ENCODE results near the gene GMEB2.
"Not testable (repeated sequence)": the region's sequence is repeated elsewhere in the genome, so short reads cannot be mapped to it uniquely, and the experiment has no call there.

The GMEB2 gene

GRCh38 chr20:63611646-63612045 is 15.3 kb downstream of the GMEB2 start:
- no peak for DNase-seq

- no peak for DNase-seq
Observed at GRCh38 chr20:63610581-63611435, 16.1 kb downstream of the GMEB2 start.

DNA sequence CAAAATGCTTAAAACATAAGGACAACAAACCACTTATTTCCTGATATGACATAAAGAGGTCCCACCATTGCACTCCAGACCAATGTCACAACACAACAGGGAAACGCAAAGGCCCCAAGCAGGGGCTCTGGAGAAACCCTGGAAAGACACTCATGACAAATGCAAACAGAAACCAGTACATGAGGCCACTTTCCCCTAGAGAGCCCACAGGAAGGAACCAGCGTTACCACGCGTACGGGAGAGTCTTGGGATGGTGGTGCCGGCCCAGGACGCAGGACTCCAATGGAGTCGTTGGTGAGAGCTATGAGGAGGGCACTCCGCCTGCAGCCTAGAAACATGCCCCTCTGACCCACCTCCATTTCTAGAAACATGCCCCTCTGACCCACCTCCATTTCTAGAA is 20.2 kb downstream of the GMEB2 start:
- no peak for DNase-seq

- no peak for DNase-seq
Observed at GRCh38 chr20:63602321-63602720, 24.6 kb downstream of the GMEB2 start.

GRCh38 chr20:63601679-63602078 is 25.2 kb downstream of the GMEB2 start:
- DNase-seq: not testable (repeated sequence)

DNA sequence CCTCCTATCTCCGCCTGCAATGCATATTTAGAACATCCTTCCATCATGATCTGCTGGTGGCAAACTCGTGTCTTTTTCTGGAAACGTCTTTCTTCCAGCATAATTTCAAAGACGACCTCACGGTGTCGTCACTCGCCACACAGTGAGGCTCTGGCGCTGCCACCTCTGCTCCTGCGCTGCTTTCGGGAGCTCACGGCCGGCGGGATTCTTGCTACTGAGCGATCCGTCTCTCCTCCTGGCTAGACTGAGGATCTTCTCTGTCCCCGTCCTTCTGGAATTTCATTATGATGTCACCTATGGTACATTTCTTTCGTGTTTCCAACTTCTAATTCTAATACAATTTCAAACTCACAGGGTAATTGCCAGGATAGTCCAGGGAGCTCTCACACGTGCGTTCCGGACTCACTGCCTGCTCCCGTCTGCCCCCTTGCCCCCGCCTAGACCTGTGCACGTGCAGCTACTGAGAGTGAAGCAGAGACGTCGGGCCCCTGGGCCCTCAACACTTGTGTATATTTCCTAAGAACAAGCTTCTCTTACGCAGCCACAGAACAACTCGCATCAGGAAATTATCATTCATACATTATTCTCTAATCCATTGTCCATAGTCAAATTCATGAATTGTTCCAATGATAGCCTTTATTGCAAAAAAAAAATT is 27.4 kb downstream of the GMEB2 start:
- no peak for DNase-seq

DNA sequence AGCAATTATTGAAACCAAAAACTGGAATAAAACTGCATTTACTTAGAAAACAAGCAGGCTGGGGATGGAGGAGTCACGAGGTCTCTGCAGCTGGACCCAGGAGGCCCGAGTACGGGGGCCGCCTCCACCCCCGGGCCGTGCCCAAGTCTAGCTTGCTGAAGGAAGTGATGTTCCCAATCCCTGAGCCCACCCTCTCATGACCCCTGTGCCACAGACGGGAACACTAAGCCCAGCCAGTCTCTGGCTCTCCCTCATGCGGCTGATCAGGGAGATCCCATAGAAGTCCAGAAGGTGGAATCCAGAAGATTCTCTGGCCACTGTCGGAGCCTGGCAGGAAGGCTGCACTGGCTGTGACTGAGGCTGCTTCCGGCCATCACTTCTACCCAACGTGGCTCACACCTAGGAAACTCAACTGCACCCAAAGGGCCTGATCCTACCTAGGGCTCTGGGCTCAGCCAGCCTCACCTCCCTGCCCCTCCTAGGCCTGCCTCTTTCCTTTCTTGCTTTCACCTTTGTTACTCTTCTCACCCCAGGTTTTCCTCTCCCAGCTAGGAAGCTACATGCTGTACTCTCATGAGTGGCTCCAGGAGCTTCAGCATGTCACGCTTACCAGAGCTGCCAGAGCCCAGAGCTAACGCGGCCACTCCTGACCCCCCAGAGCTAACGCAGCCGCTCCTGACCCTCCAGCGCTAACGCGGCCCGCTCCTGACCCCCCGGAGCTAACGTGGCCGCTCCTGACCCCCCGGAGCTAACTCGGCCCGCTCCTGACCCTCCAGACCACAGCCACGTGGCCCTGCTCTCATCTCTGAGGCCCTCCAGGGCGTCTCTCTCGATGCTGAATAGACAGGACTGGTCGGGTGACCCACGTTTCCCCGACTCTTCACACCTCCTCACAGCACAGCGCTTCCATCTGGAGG is 28.2 kb downstream of the GMEB2 start:
- DNase-seq: no peak

- no peak for DNase-seq
Observed at GRCh38 chr20:63597651-63598478, 29.0 kb downstream of the GMEB2 start.

GRCh38 chr20:63596423-63596822 is 30.5 kb downstream of the GMEB2 start:
- no peak for DNase-seq

- DNase-seq: no peak
Observed at GRCh38 chr20:63595416-63596127, 31.3 kb downstream of the GMEB2 start.

DNA sequence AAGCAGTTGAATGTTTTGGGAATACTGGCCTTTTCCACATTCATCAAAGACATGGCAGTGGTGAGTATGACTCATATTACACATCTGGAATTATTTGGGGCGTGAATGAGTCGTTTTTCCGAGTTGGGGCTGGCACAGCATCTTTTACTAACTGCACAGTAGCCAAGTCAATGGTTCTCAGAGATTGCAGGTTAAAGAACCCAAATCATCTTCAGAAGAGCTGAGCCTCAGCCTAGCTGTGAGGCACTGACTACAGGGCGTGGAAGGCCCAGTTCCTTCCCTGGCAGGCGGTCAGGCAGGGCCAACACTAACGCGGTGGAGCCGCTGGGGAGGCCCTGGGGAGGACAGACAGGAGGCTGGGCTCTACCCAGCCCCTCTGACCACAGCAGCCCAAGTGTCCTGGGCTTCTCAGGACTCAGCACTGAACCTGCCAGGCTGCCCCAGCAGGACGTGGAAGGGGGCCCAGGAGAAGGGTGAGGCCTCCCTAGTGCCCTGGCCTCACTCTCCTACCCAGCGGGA is 32.8 kb downstream of the GMEB2 start:
- DNase-seq: no peak

DNA sequence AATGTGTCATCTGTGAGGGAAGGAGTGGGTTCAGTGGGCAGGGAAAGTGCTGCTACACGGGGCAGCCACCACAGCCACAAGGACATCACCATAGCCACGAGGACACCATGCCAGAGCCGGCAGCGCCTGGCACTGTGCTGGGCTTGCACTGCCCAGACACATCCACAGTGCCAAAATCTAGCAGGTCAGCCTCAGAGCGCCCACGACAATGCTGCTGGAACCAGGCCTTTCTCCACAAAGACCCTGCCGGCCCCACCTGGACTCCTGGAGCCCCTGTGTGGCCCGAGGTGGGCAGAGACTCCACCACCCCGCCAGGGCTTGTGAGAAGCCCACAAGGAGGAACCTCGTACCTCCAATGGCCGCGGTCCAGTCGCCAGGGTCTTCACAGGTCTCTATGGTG is 34.2 kb downstream of the GMEB2 start:
- no peak for DNase-seq

- no peak for DNase-seq
Observed at GRCh38 chr20:63591786-63592355, 35.0 kb downstream of the GMEB2 start.

DNA sequence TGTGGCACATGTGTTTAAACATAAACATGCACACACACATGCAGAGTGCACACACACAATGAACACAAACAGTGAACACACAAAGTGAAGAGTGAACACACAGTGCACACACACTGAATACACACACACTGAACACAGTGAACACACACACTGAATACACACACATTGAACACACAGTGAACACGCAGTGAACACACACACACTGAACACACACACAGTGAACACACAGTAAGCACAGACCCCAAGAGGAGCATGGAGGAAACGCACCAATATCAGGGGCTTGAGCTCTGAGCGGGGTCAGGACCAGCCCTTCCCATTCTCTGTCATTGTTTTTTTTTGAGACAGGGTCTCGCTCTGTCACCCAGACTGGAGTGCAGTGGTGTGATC is 35.8 kb downstream of the GMEB2 start:
- DNase-seq: no peak

GRCh38 chr20:63590218-63591146 is 36.4 kb downstream of the GMEB2 start:
- no peak for DNase-seq

DNA sequence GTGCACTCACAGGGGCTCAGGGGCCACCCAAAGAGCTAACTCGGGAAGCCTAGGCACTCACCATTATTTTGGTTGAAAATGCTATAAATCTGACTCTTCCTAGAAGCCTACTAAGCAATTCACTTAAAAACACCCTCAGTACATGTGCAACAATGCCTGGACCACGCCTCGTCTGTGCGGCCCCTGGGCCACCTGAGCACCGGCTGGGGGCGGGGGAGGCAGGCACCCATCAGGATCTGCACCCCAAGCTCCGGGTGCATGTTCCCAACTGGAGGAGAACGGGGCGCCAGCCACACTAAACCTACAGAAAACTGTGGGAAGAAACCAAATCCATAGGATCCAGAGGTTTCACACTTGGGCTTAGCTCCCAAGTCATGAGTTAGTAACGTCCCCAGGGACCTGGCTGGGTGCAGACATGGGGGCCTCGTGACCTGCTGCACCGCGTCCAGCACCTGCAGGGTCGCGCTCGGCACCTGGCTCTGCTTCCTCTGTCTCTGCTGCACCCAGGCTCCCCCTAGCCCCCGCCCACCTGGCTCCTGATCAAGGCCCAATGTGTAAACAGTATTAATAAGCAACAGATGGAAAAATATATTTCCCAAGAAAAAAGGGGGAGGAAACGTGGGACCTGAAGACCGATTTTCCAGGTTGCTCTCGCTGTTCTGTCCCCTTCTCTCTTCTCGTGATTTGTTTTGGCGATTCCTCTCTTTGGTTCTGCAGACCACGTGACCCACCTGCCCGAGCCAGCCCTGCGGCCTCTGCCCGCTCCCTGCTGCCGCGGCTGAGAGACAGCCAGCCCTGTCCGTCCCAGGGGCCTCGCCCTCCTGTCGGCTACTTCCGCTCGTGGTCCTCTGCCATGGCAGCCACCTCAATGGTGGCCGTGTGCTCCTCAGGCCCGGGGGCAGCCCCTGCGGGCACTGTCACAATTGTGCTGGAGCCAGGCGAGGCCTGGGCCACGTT is 37.4 kb downstream of the GMEB2 start:
- no peak for DNase-seq

- DNase-seq: no peak
Observed at GRCh38 chr20:63588641-63589041, 38.3 kb downstream of the GMEB2 start.

GRCh38 chr20:63587776-63588591 is 38.9 kb downstream of the GMEB2 start:
- no peak for DNase-seq

Data from activated T-cell treated with anti-CD3 and anti-CD28 coated beads for 4 hours (primary cell).